Embryonic facial prominence (tissue), 1 donor: ENCODE results near the gene BCR.
"Not testable (repeated sequence)": the region's sequence is repeated elsewhere in the genome, so short reads cannot be mapped to it uniquely, and the experiment has no call there.

ENCODE experiments used
- DNase-seq: peaks from one replicate; pipeline ENCODE4 v3.0.0-alpha.2; 2016; ENCODE audit errors: extremely low spot score

The BCR gene

GRCh38 chr22:23316596-23316995 lies 136.3 kb downstream of the BCR start:
- not testable (repeated sequence) for DNase-seq

- DNase-seq = not testable (repeated sequence)
Measured at GRCh38 chr22:23318316-23318715, 138.0 kb downstream of the BCR start.

GRCh38 chr22:23322497-23323080 lies 142.3 kb downstream of the BCR start:
- DNase-seq = not testable (repeated sequence)

- not testable (repeated sequence) for DNase-seq
Measured at GRCh38 chr22:23323960-23324688, 143.8 kb downstream of the BCR start.

GRCh38 chr22:23325183-23325582 lies 144.9 kb downstream of the BCR start:
- DNase-seq = no peak

GRCh38 chr22:23333822-23334221 lies 153.5 kb downstream of the BCR start:
- DNase-seq = not testable (repeated sequence)

- not testable (repeated sequence) for DNase-seq
Measured at GRCh38 chr22:23337672-23338071, 157.4 kb downstream of the BCR start.

- DNase-seq = not testable (repeated sequence)
Measured at GRCh38 chr22:23341942-23342695, 161.8 kb downstream of the BCR start.

- no peak for DNase-seq
Measured at GRCh38 chr22:23351321-23351720, 171.0 kb downstream of the BCR start.

GRCh38 chr22:23353004-23353403 lies 172.7 kb downstream of the BCR start:
- no peak for DNase-seq

- no peak for DNase-seq
Measured at GRCh38 chr22:23353696-23354095, 173.4 kb downstream of the BCR start.

- DNase-seq = no peak
Measured at GRCh38 chr22:23356094-23356493, 175.8 kb downstream of the BCR start.

- DNase-seq = no peak
Measured at GRCh38 chr22:23357053-23357452, 176.7 kb downstream of the BCR start.

- DNase-seq = no peak
Measured at GRCh38 chr22:23359583-23360123, 179.3 kb downstream of the BCR start.

- DNase-seq = no peak
Measured at GRCh38 chr22:23361676-23362075, 181.4 kb downstream of the BCR start.

GRCh38 chr22:23363683-23364082 lies 183.4 kb downstream of the BCR start:
- DNase-seq = no peak

- no peak for DNase-seq
Measured at GRCh38 chr22:23364389-23364788, 184.1 kb downstream of the BCR start.

- no peak for DNase-seq
Measured at GRCh38 chr22:23365524-23365923, 185.2 kb downstream of the BCR start.

- no peak for DNase-seq
Measured at GRCh38 chr22:23365961-23366360, 185.7 kb downstream of the BCR start.

- DNase-seq = not testable (repeated sequence)
Measured at GRCh38 chr22:23367196-23367595, 186.9 kb downstream of the BCR start.
